Sigmoid colon (tissue), 4 donors: ENCODE measurements around the gene GMDS.

Source experiments
- EP300 ChIP-seq, 4 donors: sonication (generic); formaldehyde crosslinking; IDR thresholded peaks; one replicate each; pipeline ENCODE4 v1.6.1; 2017; ENCODE audit warnings: antibody characterized with exemption in 4 of 4
- POLR2A ChIP-seq, 2 donors: fragments of 450-650 bp; IDR thresholded peaks; one replicate each; pipeline ENCODE4 v1.6.1; 2016; ENCODE audit warnings: antibody characterized with exemption in 2 of 2, mild to moderate bottlenecking in 2 of 2, moderate library complexity in 2 of 2
- POLR2AphosphoS5 ChIP-seq, 4 donors: sonication (generic); formaldehyde crosslinking; IDR thresholded peaks; one replicate each; pipeline ENCODE4 v1.6.1; 2017; ENCODE audit warnings: antibody characterized with exemption in 4 of 4
- TF ChIP-seq, protein P1 (sequence below), 4 experiments: fragments of 450-650 bp in 3 of 4; fragments of 200-600 bp in 1 of 4; IDR thresholded peaks; one replicate each; pipeline ENCODE4 v1.5.1; 2016 to 2019; ENCODE audit warnings: antibody characterized with exemption in 4 of 4, mild to moderate bottlenecking in 3 of 4, moderate library complexity in 2 of 4

DNA sequence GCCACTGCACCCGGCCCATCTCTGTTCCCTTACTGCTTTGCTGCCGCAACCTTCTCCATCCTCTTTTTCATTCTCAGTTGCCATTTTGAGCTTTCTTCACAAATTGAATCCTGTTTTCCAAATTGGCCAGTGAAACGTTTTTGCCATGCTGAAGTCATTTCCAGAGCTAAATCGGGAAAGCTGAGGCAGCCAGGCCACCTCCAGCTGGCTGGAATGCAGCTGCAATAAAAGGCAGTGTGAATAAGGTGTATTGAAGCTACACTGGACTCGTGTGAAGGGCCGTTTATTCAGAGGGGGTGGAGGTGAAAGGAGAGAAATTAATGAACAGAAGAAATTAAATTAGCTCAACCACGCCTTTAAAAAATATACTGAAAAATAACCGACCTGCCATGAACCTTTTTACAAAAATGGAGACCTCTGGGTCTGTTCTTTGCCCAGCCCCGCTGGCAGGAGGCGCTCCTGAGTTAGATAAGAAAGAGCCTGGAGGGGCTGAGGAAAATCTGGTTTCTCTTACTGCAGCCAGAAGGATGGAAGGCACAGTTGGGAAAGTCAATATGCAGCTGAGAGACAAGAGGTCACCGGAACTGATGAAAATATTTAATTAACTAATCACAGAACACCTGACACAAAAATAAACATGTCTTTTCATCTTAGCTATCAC lies 351.8 kb downstream of the GMDS start:
- TF ChIP-seq, protein P1, sequence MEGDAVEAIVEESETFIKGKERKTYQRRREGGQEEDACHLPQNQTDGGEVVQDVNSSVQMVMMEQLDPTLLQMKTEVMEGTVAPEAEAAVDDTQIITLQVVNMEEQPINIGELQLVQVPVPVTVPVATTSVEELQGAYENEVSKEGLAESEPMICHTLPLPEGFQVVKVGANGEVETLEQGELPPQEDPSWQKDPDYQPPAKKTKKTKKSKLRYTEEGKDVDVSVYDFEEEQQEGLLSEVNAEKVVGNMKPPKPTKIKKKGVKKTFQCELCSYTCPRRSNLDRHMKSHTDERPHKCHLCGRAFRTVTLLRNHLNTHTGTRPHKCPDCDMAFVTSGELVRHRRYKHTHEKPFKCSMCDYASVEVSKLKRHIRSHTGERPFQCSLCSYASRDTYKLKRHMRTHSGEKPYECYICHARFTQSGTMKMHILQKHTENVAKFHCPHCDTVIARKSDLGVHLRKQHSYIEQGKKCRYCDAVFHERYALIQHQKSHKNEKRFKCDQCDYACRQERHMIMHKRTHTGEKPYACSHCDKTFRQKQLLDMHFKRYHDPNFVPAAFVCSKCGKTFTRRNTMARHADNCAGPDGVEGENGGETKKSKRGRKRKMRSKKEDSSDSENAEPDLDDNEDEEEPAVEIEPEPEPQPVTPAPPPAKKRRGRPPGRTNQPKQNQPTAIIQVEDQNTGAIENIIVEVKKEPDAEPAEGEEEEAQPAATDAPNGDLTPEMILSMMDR (IDR thresholded peaks at IDR 0.05) = no peak
- no peak for TF ChIP-seq EP300 (IDR thresholded peaks at IDR 0.05)
- TF ChIP-seq POLR2A (IDR thresholded peaks at IDR 0.05) = no peak
- TF ChIP-seq POLR2AphosphoS5 (IDR thresholded peaks at IDR 0.05) = no peak
